K562 (cell line): ENCODE measurements around the gene COPS4. TPM values are rescaled to one million over a fixed set of nuclear protein-coding genes. Genes with fewer than 3 reads are reported as not detected.
A peak's percentile ranks its signal among the peaks of the same experiment; 100 is the strongest.

Source experiments
- CBX8 ChIP-seq: fragments of 200-600 bp; sonication (generic); IDR thresholded peaks from 2 replicates; pipeline ENCODE4 v1.6.1; 2012; ENCODE audit warnings: borderline replicate concordance, mixed run types, low read depth, mild to moderate bottlenecking, moderate library complexity, mixed read lengths, low read length, control low read depth, inconsistent platforms; ENCODE audit not compliant: poor library complexity, severe bottlenecking; ENCODE audit errors: extremely low read depth
- DNMT1 ChIP-seq: fragments of 450-650 bp; IDR thresholded peaks from 2 replicates; pipeline ENCODE4 v1.6.1; 2016; ENCODE audit warnings: antibody characterized with exemption, mild to moderate bottlenecking
- EP400 ChIP-seq: fragments of 450-650 bp; IDR thresholded peaks from 2 replicates; pipeline ENCODE4 v1.6.1; 2017; ENCODE audit warnings: antibody characterized with exemption, mild to moderate bottlenecking, moderate library complexity
- ETV6 ChIP-seq, 3 experiments: fragments of 150-350 bp in 1 of 3; sonication (generic) in 1 of 3; formaldehyde crosslinking in 1 of 3; IDR thresholded peaks; 2 replicates each; pipeline versions ENCODE4 v1.6.1 to v1.8.0; 2014 to 2022; ENCODE audit warnings: borderline replicate concordance in 2 of 3, low read depth in 2 of 3, antibody characterized with exemption in 1 of 3, low read length in 1 of 3, mild to moderate bottlenecking in 1 of 3, missing genetic modification reagents in 1 of 3
- FIP1L1 ChIP-seq: fragments of 200-400 bp; formaldehyde crosslinking; IDR thresholded peaks from 2 replicates; pipeline ENCODE4 v1.6.1; 2018; ENCODE audit warnings: mild to moderate bottlenecking, low read depth, low read length; ENCODE audit not compliant: poor library complexity, severe bottlenecking
- FOXP1 ChIP-seq: sonication (generic); formaldehyde crosslinking; IDR thresholded peaks from 2 replicates; pipeline ENCODE4 v1.8.0; 2022; ENCODE audit warnings: mild to moderate bottlenecking, missing genetic modification reagents
- HDAC6 ChIP-seq: IDR thresholded peaks from 2 replicates; pipeline ENCODE4 v1.6.1; 2012; ENCODE audit warnings: low read depth, mild to moderate bottlenecking, control low read depth, inconsistent platforms, low read length, moderate library complexity
- HNRNPK ChIP-seq: fragments of 200-400 bp; formaldehyde crosslinking; IDR thresholded peaks from one replicate; pipeline ENCODE4 v1.6.1; 2018; ENCODE audit warnings: mild to moderate bottlenecking, low read depth, low read length; ENCODE audit not compliant: poor library complexity, severe bottlenecking
- MTA2 ChIP-seq: fragments of 450-650 bp; IDR thresholded peaks from 2 replicates; pipeline ENCODE4 v1.6.1; 2016; ENCODE audit warnings: low read depth
- NCOA2 ChIP-seq, 2 experiments: fragments of 450-650 bp; IDR thresholded peaks; 2 replicates each; pipeline ENCODE4 v1.6.1; 2018; ENCODE audit warnings: mild to moderate bottlenecking in 2 of 2, moderate library complexity in 1 of 2; ENCODE audit not compliant: partially characterized antibody in 2 of 2
- NUFIP1 ChIP-seq: fragments of 450-650 bp; IDR thresholded peaks from 2 replicates; pipeline ENCODE4 v1.6.1; 2018; ENCODE audit not compliant: partially characterized antibody
- POU5F1 ChIP-seq: fragments of 150-350 bp; IDR thresholded peaks from 2 replicates; pipeline ENCODE4 v1.6.1; 2014; ENCODE audit warnings: borderline replicate concordance, low read length, low read depth, mild to moderate bottlenecking; ENCODE audit not compliant: partially characterized antibody
- ZKSCAN8 ChIP-seq: fragments of 200-800 bp; sonication (Bioruptor generic); IDR thresholded peaks from 2 replicates; pipeline ENCODE4 v1.6.1; 2016; ENCODE audit warnings: missing genetic modification characterization, missing compliant biosample characterization
- ZNF23 ChIP-seq: fragments of 250-450 bp; sonication (Bioruptor Pico); IDR thresholded peaks from 2 replicates; pipeline ENCODE4 v1.4.0; 2020; ENCODE audit warnings: mild to moderate bottlenecking
- ZNF282 ChIP-seq: sonication (generic); formaldehyde crosslinking; IDR thresholded peaks from 2 replicates; pipeline ENCODE4 v1.8.1; 2023; ENCODE audit warnings: missing genetic modification reagents
- ZNF354B ChIP-seq: fragments of 250-450 bp; sonication (Bioruptor Pico); IDR thresholded peaks from 2 replicates; pipeline ENCODE4 v1.4.0; 2020
- ZNF76 ChIP-seq: fragments of 250-450 bp; sonication (Bioruptor Pico); IDR thresholded peaks from 2 replicates; pipeline ENCODE4 v1.4.0; 2020; ENCODE audit warnings: mild to moderate bottlenecking, moderate library complexity, borderline replicate concordance
- polyA plus RNA-seq, 8 experiments: library from polyadenylated mRNA; depleted of rRNA in 4 of 8; stranded (reverse) in 5 of 8; unstranded in 3 of 8; fragments of >200 nt; fragmentation: Nextera tagmentation in 2 of 8; fragmentation: Illumina TruSeq in 1 of 8; extraction: Ambion mirVana in 2 of 8; extraction: Trizol in 1 of 8; gene quantifications; 2 replicates each; pipeline versions ENCODE4 v1.2.1 to v1.2.3, GENCODE V29; 2011 to 2014; ENCODE audit warnings: inconsistent platforms in 1 of 8, missing spikeins in 1 of 8
- total RNA-seq, 7 experiments: library from RNA; depleted of rRNA in 6 of 7; stranded (reverse); fragments of >200 nt in 6 of 7; fragmentation: Illumina TruSeq in 2 of 7; extraction: Trizol in 2 of 7; gene quantifications; 2 replicates each; pipeline versions ENCODE4 v1.2.1 to v1.2.3, GENCODE V29; 2011 to 2021; ENCODE audit warnings: low replicate concordance in 1 of 7
- TF ChIP-seq, protein P1 (sequence below): fragments of 250-450 bp; sonication (Bioruptor Pico); IDR thresholded peaks from 2 replicates; pipeline ENCODE4 v1.4.0; 2020; ENCODE audit warnings: mild to moderate bottlenecking, moderate library complexity, borderline replicate concordance
- TF ChIP-seq, protein P2 (sequence below): sonication (generic); formaldehyde crosslinking; IDR thresholded peaks from 2 replicates; pipeline ENCODE4 v1.8.0; 2022; ENCODE audit warnings: mild to moderate bottlenecking, low read depth, missing genetic modification reagents
- TF ChIP-seq, protein P3 (sequence below): sonication (generic); formaldehyde crosslinking; IDR thresholded peaks from 2 replicates; pipeline ENCODE4 v1.8.0; 2022; ENCODE audit warnings: missing genetic modification reagents, mild to moderate bottlenecking, borderline replicate concordance
- TF ChIP-seq, protein P4 (sequence below): fragments of 450-650 bp; formaldehyde crosslinking; IDR thresholded peaks from 2 replicates; pipeline ENCODE4 v1.4.0; 2022; ENCODE audit warnings: mild to moderate bottlenecking, moderate library complexity

Gene COPS4
- total and polyA plus RNA-seq, 9 of the 15 experiments (the other 6 are each of a cell fraction or from before 2014, with no cell fraction given) = 44.7 to 180 (median 70.9) TPM

DNA sequence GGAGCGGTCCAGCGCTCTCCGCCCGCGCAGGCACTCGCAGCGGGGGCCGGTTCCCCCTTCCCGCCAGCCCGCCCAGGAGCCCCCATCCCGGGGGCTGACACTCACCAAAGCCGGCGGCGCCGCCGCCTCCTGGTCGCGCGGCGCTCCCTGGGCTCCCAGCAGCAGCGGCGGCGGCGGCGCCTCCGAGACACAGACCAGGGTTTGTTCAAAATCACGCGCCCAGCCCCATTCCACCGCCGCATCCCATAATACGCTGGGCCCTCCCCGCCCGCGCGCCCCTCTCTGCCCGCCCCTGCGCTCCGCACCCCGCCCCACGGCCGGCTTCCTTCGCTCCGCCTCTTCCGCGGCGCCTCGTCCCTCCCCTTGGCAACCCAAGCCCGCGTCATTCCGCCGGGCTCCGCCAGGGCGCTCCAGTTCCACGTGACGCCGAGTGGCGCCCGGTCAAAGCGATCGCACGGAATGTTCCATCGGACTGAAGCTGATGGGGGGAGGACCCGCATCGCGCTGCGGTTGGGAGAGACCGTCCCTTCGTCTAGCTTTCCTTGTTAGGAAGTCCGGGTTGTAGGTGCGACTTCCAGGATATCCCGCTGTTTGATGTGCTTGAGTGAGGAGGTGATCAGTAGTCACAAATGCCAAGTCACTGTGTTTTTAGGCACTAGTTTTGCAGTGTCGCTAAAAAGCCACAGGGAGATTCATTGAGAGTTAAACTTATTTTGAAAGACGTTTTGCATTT is 22.1 kb upstream of the COPS4 start (continued):
- TF ChIP-seq, protein P1, sequence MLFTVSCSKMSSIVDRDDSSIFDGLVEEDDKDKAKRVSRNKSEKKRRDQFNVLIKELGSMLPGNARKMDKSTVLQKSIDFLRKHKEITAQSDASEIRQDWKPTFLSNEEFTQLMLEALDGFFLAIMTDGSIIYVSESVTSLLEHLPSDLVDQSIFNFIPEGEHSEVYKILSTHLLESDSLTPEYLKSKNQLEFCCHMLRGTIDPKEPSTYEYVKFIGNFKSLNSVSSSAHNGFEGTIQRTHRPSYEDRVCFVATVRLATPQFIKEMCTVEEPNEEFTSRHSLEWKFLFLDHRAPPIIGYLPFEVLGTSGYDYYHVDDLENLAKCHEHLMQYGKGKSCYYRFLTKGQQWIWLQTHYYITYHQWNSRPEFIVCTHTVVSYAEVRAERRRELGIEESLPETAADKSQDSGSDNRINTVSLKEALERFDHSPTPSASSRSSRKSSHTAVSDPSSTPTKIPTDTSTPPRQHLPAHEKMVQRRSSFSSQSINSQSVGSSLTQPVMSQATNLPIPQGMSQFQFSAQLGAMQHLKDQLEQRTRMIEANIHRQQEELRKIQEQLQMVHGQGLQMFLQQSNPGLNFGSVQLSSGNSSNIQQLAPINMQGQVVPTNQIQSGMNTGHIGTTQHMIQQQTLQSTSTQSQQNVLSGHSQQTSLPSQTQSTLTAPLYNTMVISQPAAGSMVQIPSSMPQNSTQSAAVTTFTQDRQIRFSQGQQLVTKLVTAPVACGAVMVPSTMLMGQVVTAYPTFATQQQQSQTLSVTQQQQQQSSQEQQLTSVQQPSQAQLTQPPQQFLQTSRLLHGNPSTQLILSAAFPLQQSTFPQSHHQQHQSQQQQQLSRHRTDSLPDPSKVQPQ (CRISPR knock-in tag) = no peak
- TF ChIP-seq, protein P2, sequence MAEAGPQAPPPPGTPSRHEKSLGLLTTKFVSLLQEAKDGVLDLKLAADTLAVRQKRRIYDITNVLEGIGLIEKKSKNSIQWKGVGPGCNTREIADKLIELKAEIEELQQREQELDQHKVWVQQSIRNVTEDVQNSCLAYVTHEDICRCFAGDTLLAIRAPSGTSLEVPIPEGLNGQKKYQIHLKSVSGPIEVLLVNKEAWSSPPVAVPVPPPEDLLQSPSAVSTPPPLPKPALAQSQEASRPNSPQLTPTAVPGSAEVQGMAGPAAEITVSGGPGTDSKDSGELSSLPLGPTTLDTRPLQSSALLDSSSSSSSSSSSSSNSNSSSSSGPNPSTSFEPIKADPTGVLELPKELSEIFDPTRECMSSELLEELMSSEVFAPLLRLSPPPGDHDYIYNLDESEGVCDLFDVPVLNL (CRISPR knock-in tag) = peak; percentile 86; the same call in 1 of the 2 replicates
- TF ChIP-seq NUFIP1 (peak; percentile 80), HNRNPK (no peak), ZKSCAN8 (no peak), EP400 (peak; percentile 75), CBX8 (no peak), FIP1L1 (no peak), ZNF23 (CRISPR knock-in tag) (no peak), ETV6 (IDR thresholded peaks at IDR 0.05; ENCODE audit: borderline replicate concordance in 1 of 2, low read depth in 2 of 2, low read length in 1 of 2) (peak; percentile 89 to 94; a peak in 3 of 4 replicates), ETV6 (CRISPR knock-in tag; IDR thresholded peaks at IDR 0.05; ENCODE audit: borderline replicate concordance) (no peak), DNMT1 (no peak), ZNF354B (CRISPR knock-in tag) (no peak), MTA2 (no peak), ZNF282 (no peak), NCOA2 (IDR thresholded peaks at IDR 0.05; ENCODE audit: partially characterized antibody in 2 of 2) (no peak), HDAC6 (no peak), FOXP1 (CRISPR knock-in tag) (no peak; the same call in 1 of the 2 replicates), POU5F1 (no peak), ZNF76 (no peak)
- TF ChIP-seq, protein P3, sequence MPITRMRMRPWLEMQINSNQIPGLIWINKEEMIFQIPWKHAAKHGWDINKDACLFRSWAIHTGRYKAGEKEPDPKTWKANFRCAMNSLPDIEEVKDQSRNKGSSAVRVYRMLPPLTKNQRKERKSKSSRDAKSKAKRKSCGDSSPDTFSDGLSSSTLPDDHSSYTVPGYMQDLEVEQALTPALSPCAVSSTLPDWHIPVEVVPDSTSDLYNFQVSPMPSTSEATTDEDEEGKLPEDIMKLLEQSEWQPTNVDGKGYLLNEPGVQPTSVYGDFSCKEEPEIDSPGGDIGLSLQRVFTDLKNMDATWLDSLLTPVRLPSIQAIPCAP (CRISPR knock-in tag) = no peak
- TF ChIP-seq, protein P4, sequence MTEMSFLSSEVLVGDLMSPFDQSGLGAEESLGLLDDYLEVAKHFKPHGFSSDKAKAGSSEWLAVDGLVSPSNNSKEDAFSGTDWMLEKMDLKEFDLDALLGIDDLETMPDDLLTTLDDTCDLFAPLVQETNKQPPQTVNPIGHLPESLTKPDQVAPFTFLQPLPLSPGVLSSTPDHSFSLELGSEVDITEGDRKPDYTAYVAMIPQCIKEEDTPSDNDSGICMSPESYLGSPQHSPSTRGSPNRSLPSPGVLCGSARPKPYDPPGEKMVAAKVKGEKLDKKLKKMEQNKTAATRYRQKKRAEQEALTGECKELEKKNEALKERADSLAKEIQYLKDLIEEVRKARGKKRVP (CRISPR knock-in tag) = peak; percentile 21; the same call in 1 of the 2 replicates
